ENCODE results near the gene GPC3.
A peak's percentile ranks its signal among the peaks of the same experiment; 100 is the strongest.
"Not testable (repeated sequence)": the region's sequence is repeated elsewhere in the genome, so short reads cannot be mapped to it uniquely, and the experiment has no call there.

GPC3 gene

GRCh38 chrX:133985164-133985966 lies at the start of gene GPC3:
Gene GPC3 (minus strand): TSS chrX:133985594.
- peak in 1 of 2 donors; percentile 6 for DNase-seq (ENCODE audit: low read depth in 2 of 2)

DNA sequence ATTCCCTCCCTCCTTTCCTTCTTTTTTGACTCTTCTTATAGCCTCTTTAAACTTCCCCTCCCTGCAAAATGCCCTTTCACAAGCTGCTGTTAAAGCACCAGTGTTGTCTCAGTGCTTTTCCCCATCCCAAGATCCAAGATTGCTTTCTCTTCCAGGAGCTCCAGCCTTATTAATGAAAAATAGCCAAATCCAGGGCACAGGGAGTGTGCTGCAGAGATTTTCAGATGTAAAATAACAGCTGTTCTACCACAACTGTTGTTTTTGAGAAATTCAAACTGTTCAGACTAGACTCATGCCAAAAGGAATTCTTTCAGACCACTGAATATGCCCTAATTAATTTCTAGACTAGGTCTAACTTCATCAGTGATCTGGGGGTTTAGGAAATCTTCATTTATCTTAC lies 47.0 kb upstream of the GPC3 start:
- no peak for DNase-seq (ENCODE audit: low read depth in 2 of 2)

GRCh38 chrX:134026565-134027311 lies 41.3 kb upstream of the GPC3 start:
- DNase-seq (ENCODE audit: low read depth in 2 of 2): no peak

GRCh38 chrX:134025986-134026545 lies 40.7 kb upstream of the GPC3 start:
- DNase-seq (ENCODE audit: low read depth in 2 of 2): no peak

DNA sequence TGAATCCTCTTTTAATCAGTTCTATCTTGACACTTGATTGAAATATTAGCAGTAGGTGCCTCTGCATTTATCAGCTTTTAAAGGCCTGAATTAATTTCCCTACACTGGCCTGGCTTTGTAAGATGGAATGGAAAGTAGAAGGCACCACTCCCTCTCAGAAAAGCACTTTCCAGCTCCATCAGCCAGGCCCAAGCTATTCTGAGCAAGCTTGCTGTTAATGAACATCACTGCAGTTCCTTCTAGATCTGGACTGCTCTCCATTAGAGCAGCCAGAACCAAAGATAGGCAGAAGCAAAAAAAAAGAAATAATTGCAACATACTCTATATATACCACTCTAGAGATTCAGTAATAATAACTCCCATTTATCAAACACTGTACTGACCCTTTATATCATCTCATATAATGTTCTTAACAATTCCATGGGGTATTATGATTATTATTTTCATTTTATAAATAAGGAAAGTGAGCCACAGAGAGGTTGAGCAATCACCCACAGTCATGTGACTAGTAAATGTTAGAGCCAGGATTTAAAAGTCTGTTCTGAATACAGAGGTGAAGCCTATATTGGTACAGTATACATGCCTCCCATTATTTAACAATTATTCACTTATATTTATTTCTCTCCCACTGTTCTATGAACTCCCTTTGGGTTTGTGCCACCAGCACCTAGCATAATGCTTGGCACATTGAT lies 39.4 kb upstream of the GPC3 start:
- DNase-seq (ENCODE audit: low read depth in 2 of 2): no peak

DNA sequence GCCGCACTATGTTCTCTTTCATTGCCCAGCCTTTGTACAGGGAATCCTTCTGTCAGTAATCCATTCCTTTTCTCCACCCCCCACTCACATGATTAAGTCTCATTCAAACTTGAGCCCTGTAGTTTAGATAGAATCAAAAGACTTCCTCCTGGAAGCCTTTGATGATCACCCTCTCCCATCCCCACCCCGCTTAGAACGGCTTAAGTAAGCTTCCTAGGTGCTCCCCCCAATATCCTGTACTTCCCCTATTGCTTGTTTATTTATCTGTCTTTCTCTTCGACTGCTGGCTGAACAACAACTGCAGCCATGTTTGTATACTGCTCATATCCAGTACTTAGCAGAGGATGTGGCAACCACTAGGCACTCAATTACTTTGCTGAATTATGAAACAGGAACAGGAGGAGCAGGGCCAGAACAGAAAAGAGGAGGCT lies 38.5 kb upstream of the GPC3 start:
- no peak for DNase-seq (ENCODE audit: low read depth in 2 of 2)

DNA sequence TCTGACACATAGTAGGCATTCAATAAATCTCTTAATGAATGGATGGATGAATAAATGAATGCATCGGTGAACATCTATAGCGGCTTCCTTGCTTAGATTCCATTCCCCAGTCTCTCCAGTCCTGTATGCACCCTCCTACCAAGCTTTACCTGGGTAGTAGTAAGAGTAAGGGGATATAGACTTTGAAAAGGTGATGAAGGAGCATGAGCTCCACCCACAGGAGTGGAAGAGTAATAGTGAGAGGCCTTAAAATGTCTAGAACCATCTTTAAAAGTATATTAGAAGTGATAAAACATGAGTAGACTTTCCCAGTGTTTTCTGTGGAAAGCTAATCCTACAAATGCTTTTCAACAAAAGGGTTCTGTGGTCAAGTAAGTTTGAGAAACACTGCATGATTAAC lies 35.5 kb upstream of the GPC3 start:
- DNase-seq (ENCODE audit: low read depth in 2 of 2): no peak

DNA sequence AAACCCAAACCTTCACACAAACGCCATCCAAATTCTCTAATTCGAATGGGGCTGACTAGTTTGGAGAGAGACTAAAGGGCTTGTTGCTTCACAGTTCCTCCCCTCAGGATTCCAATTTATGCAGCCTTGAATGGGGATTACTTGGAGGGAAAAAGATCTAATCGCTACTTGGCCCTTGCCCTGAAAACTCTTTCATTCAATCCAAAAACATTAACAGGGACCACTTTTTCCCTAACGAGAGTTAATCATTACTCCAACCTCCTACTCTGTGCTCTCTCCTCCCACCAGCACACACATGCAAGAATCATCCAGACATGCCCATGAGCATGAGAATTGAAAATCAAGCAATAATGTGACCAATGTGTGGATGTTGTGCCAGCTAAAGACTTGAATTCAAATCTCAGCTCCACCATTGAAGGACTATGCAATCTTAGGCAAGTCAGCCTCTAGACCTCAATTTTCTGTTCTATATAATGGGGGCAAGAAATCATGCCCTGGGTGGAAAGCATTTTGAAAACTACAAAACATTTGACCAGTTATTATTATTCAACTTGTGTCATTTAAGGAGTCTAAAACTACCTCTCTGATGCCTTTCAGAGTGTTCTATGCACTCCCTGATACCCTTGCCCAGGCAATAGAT lies 34.3 kb upstream of the GPC3 start:
- DNase-seq (ENCODE audit: low read depth in 2 of 2): no peak

GRCh38 chrX:134016309-134016708 lies 30.9 kb upstream of the GPC3 start:
- DNase-seq (ENCODE audit: low read depth in 2 of 2): not testable (repeated sequence)

- DNase-seq (ENCODE audit: low read depth in 2 of 2): not testable (repeated sequence)
Measured at GRCh38 chrX:134015510-134015909, 30.1 kb upstream of the GPC3 start.

DNA sequence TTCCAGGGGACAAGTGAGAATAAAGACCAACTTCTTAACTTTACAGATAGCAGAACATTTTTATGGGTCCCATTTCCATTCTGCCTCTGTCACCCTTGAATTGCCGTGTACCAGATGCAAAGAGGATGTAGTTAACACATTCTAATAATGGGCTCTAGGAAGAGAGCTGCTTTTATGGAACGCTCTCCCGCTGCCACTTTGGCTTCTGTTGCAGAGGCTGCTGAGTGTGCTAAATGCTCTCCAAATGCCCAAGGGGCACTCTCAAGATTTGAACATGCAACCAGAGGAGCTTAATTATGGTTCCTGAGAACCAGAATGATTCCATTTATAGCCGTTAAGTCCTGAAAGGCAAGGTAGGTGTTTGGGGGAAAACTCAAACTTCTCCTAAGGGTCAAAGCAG lies 28.1 kb upstream of the GPC3 start:
- no peak for DNase-seq (ENCODE audit: low read depth in 2 of 2)

- DNase-seq (ENCODE audit: low read depth in 2 of 2): no peak
Measured at GRCh38 chrX:134013092-134013497, 27.7 kb upstream of the GPC3 start.

DNA sequence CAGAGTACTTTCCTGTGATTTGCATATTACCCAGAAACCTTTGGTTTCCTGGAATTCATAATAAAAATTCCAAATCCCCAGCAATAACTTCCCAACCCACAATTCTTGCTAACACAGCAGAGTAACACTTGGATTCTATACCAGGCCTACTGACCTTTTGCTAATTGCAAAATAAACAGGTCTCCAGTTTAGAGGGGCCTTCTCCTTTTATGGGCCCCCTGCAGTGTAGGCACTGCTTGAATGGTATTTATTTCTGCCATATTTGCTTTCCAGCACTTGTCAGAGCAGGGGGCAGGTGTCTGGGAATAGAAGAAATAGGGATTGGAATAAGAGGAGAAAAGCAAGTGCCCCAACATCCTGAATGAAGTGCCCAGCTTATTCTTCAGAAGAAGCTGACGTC lies 25.3 kb upstream of the GPC3 start:
- DNase-seq (ENCODE audit: low read depth in 2 of 2): no peak

DNA sequence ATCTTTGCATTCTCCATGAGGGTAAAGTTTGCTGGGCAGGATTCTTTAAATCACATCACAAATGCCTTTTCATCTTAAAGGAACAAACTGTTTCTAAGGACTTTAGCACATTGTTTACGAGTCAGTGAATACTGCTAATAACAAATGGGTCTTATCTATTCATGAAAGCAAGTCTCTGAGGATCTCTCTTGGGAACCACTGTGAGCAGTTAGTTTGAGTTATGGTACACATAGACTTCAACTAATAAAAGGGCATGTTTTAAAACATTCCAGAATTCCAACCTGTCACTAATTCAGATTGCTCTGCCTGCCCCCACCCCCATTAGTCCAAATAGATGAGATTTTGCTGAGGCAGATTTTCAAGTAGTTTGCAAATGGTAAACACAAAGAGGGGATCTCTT lies 22.3 kb upstream of the GPC3 start:
- DNase-seq (ENCODE audit: low read depth in 2 of 2): no peak

- no peak for DNase-seq (ENCODE audit: low read depth in 2 of 2)
Measured at GRCh38 chrX:134006484-134007161, 21.2 kb upstream of the GPC3 start.

DNA sequence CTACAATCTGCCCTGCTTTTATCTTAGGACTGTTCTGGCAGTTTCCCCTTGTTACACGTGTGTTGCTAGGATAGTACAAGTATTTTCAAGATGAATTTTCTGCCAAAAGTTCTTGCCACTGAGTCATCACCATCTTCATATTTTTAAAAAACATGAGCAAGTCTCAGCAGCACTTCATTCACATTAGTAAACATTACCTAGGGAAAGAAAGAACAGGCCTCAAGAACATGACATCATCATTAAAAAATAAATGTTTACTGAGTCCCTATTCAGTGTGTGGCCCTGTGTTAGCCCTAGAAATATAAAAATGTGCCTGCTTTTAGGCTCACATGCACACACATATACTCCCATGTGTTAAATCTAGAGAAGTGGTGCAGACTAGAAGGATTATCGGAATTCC lies 18.7 kb upstream of the GPC3 start:
- DNase-seq (ENCODE audit: low read depth in 2 of 2): no peak

GRCh38 chrX:134002921-134003615 lies 17.7 kb upstream of the GPC3 start:
- no peak for DNase-seq (ENCODE audit: low read depth in 2 of 2)

DNA sequence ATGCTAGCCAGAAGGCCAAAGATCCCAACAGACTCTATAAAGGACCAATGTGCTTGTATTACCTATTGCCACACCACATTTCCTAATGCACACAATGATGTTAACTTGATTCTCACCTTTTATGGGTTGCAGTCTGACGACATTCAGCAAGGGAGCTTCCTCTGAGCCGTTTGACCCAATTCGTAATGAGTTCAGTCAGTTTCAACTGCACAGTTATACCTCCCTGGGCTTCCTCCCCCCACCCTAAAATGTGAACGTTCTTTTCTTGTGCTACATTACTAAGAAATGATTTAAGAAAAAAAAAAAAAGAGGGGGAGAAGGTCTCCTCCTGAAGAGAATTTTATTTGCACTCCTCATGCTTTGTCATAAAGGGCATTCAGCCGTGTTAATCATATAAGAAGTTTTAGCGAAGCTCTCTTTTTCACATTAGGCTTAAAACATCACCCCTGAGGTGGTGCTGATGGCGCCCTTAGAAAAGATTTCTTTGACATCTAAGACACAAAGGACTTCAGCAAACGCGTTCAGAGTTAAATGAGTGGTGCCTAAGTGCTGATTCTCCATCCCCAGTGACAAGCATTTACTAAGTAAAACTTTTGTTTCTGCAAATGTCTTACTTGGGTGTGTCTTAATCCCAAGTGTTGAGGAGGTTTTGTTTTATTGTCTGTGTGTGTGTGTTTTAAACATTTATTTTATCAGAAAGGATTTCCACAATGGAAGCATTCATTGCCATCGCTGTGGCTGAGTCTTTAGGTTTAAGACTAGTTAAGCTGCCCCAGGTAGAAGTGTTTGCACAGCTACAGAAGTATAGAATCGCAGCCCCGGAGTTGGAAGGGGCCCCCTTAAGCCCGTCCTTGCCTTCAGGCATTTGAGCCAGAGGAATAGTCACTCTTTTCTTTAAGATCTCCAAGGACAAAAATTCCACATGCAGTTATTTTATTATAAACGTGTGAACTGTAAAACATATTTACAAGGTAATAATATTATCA lies 15.2 kb upstream of the GPC3 start:
- no peak for DNase-seq (ENCODE audit: low read depth in 2 of 2)

- no peak for DNase-seq (ENCODE audit: low read depth in 2 of 2)
Measured at GRCh38 chrX:133999031-133999705, 13.8 kb upstream of the GPC3 start.
